Uterus (tissue), 4 donors: ENCODE data around the gene TJAP1. TPM values are rescaled to one million over a fixed set of nuclear protein-coding genes. Genes with fewer than 3 reads are reported as not detected.

Experiments used
- DNase-seq, 2 donors: peaks; one replicate each; pipeline ENCODE4 v3.0.0-alpha.2; 2019 to 2020
- H3K27ac ChIP-seq, 2 donors: fragments of 200-600 bp; sonication (generic); 1 replicate in 1 of 2; 2 replicates in 1 of 2; pipeline ENCODE4 v1.5.1; 2016 to 2018
- H3K27me3 ChIP-seq, 2 donors: fragments of 200-600 bp; sonication (generic); one replicate each; pipeline ENCODE4 v1.5.1; 2018 to 2019; ENCODE audit warnings: control low read depth in 1 of 2
- H3K36me3 ChIP-seq, 2 donors: fragments of 200-600 bp; sonication (generic); one replicate each; pipeline ENCODE4 v1.5.1; 2019; ENCODE audit warnings: control low read depth in 1 of 2
- H3K4me1 ChIP-seq, 2 donors: fragments of 200-600 bp; sonication (generic); one replicate each; pipeline ENCODE4 v1.5.1; 2018 to 2019; ENCODE audit warnings: control low read depth in 1 of 2
- H3K4me3 ChIP-seq, 2 donors: fragments of 200-600 bp; sonication (generic); 1 replicate in 1 of 2; 2 replicates in 1 of 2; pipeline ENCODE4 v1.5.1; 2018 to 2019; ENCODE audit warnings: mild to moderate bottlenecking in 1 of 2
- H3K9me3 ChIP-seq, 2 donors: fragments of 200-600 bp; sonication (generic); one replicate each; pipeline ENCODE4 v1.5.1; 2019; ENCODE audit warnings: control low read depth in 1 of 2
- CTCF ChIP-seq, 4 experiments: fragments of 200-600 bp in 2 of 4; fragments of 450-650 bp in 2 of 4; sonication (generic) in 2 of 4; IDR thresholded peaks; one replicate each; pipeline ENCODE4 v1.5.1; 2016 to 2019; ENCODE audit warnings: antibody characterized with exemption in 4 of 4, mild to moderate bottlenecking in 2 of 4, moderate library complexity in 1 of 4
- POLR2A ChIP-seq, 2 donors: fragments of 450-650 bp; IDR thresholded peaks; one replicate each; pipeline ENCODE4 v1.6.1; 2016; ENCODE audit warnings: antibody characterized with exemption in 2 of 2, mild to moderate bottlenecking in 1 of 2, moderate library complexity in 1 of 2
- intact Hi-C: fragments of 100-400 bp; cut with DNase I; formaldehyde crosslinking; loops from one replicate; pipeline ENCODE4 v1.15.1; 2023; ENCODE audit warnings: low total_unique reads
- total RNA-seq, 4 donors: library from RNA; depleted of rRNA in 3 of 4; stranded (reverse); fragments of >200 nt in 3 of 4; gene quantifications; one replicate each; pipeline versions ENCODE4 v1.1.0 to v1.2.4, GENCODE V29; 2014 to 2023
- donor health status: DM: yes; HTN: yes; CAD: no.

The TJAP1 gene
- total RNA-seq, 4 donors from 2014 or later = 12.8 to 40.8 (median 21.9) TPM

- no peak overlapping the region for H3K27ac ChIP-seq
- TF ChIP-seq POLR2A (IDR thresholded peaks at IDR 0.05) (no peak), CTCF (IDR thresholded peaks at IDR 0.05) (no peak)
- intact Hi-C loops = loop anchor here (10.0 kb wide), 1 partner anchor 128 kb away; the partner anchor contains the start of gene ZNF318
- no peaks in the 10 kb centered on the region for H3K27me3 ChIP-seq
- no peaks in the 10 kb centered on the region for H3K36me3 ChIP-seq
- no peak overlapping the region for H3K4me3 ChIP-seq
- no peak for DNase-seq
- H3K9me3 ChIP-seq = no peaks in the 10 kb centered on the region
- H3K4me1 ChIP-seq = peaks cover 0 to 21% of the 10 kb centered on the region in 2 donors
Observed at GRCh38 chr6:43493230-43493629, 15.9 kb downstream of the TJAP1 start.

- Histone ChIP-seq H3K36me3 (no peaks in the 10 kb centered on the region), H3K4me3 (no peak overlapping the region), H3K9me3 (no peaks in the 10 kb centered on the region), H3K27ac (no peak overlapping the region), H3K27me3 (no peaks in the 10 kb centered on the region), H3K4me1 (peaks cover 0 to 21% of the 10 kb centered on the region in 2 donors)
- intact Hi-C loops = loop anchor here (10.0 kb wide), 1 partner anchor 129 kb away; the partner anchor contains the start of gene ZNF318
- DNase-seq = no peak
- TF ChIP-seq POLR2A (IDR thresholded peaks at IDR 0.05) (no peak), CTCF (IDR thresholded peaks at IDR 0.05) (no peak)
Observed at GRCh38 chr6:43493833-43494232, 16.5 kb downstream of the TJAP1 start.

- H3K4me3 ChIP-seq = no peak overlapping the region
- intact Hi-C loops = loop anchor here (10.0 kb wide), 1 partner anchor 130 kb away; the partner anchor contains the start of gene ZNF318
- TF ChIP-seq POLR2A (IDR thresholded peaks at IDR 0.05) (no peak), CTCF (IDR thresholded peaks at IDR 0.05) (no peak)
- no peak overlapping the region for H3K27ac ChIP-seq
- peaks cover 0 to 21% of the 10 kb centered on the region in 2 donors for H3K4me1 ChIP-seq
- H3K27me3 ChIP-seq = no peaks in the 10 kb centered on the region
- H3K36me3 ChIP-seq = no peaks in the 10 kb centered on the region
- H3K9me3 ChIP-seq = no peaks in the 10 kb centered on the region
- no peak for DNase-seq
Observed at GRCh38 chr6:43494321-43494720, 17.0 kb downstream of the TJAP1 start.

- Histone ChIP-seq H3K36me3 (no peaks in the 10 kb centered on the region), H3K27ac (no peak overlapping the region), H3K27me3 (no peaks in the 10 kb centered on the region), H3K4me3 (no peak overlapping the region), H3K4me1 (peaks cover 0 to 21% of the 10 kb centered on the region in 2 donors), H3K9me3 (no peaks in the 10 kb centered on the region)
- DNase-seq = no peak
- intact Hi-C loops = loop anchor here (10.0 kb wide), 1 partner anchor 130 kb away; the partner anchor contains the start of gene ZNF318
- TF ChIP-seq CTCF (IDR thresholded peaks at IDR 0.05) (no peak), POLR2A (IDR thresholded peaks at IDR 0.05) (no peak)
Observed at GRCh38 chr6:43494766-43495165, 17.4 kb downstream of the TJAP1 start.

GRCh38 chr6:43495409-43495941 is 18.1 kb downstream of the TJAP1 start:
- TF ChIP-seq POLR2A (IDR thresholded peaks at IDR 0.05) (no peak), CTCF (IDR thresholded peaks at IDR 0.05) (no peak)
- H3K4me1 ChIP-seq = peaks cover 0 to 21% of the 10 kb centered on the region in 2 donors
- no peaks in the 10 kb centered on the region for H3K27me3 ChIP-seq
- H3K36me3 ChIP-seq = no peaks in the 10 kb centered on the region
- H3K4me3 ChIP-seq = no peak overlapping the region
- intact Hi-C loops = loop anchor here (10.0 kb wide), 1 partner anchor 131 kb away; the partner anchor contains the start of gene ZNF318
- no peak overlapping the region for H3K27ac ChIP-seq
- no peak for DNase-seq
- no peaks in the 10 kb centered on the region for H3K9me3 ChIP-seq
